Endothelial cell of umbilical vein (primary cell): ENCODE data around the gene G0S2. TPM values are rescaled to one million over a fixed set of nuclear protein-coding genes. Genes with fewer than 3 reads are reported as not detected.

Experiments used
- BruUV-seq: library from RNA; stranded (reverse); fragments of 400-500 nt; replicated peaks from 2 replicates; lab custom pipeline; 2021; lab: Mats Ljungman, UMichigan
- CTCF ChIA-PET: fragments of 300-600, 350-600 bp; sonication (Branson Sonifier 250); formaldehyde crosslinking; loops from one replicate; lab custom pipeline; 2021; ENCODE audit warnings: antibody characterized with exemption, inconsistent platforms; lab: Charles Lee
- POLR2A ChIA-PET: fragments of 300-600, 350-600 bp; sonication (Branson Sonifier 250); formaldehyde crosslinking; loops from one replicate; lab custom pipeline; 2021; ENCODE audit warnings: antibody characterized with exemption, inconsistent platforms; lab: Charles Lee
- DNase-seq: peaks from one replicate; pipeline ENCODE4 v3.0.0-alpha.2; 2011; ENCODE audit warnings: low read depth, low spot score
- FAIRE-seq: peaks from 2 replicates; lab custom pipeline; 2011; peaks lifted over from hg19 to GRCh38; lab: Jason Lieb, UNC
- H2AFZ ChIP-seq: 2 replicates; pipeline ENCODE4 v1.6.0; 2012; ENCODE audit warnings: low read depth, low read length, control low read depth, inconsistent platforms
- H3K27ac ChIP-seq: 2 replicates; pipeline ENCODE4 v1.5.1; 2011; ENCODE audit warnings: low read depth, mild to moderate bottlenecking, control low read depth, low read length, moderate library complexity; ENCODE audit not compliant: insufficient read depth
- H3K27me3 ChIP-seq, 2 experiments: 2 replicates each; pipeline versions ENCODE4 v1.6.0 to v1.6.1; 2011; ENCODE audit warnings: low read length in 2 of 2, mixed read lengths in 1 of 2; ENCODE audit not compliant: control insufficient read depth in 2 of 2, insufficient read depth in 2 of 2
- H3K36me3 ChIP-seq, 2 experiments: 2 replicates in 1 of 2; 3 replicates in 1 of 2; pipeline ENCODE4 v1.5.1; 2011; ENCODE audit warnings: low read length in 2 of 2, mild to moderate bottlenecking in 1 of 2, moderate library complexity in 1 of 2; ENCODE audit not compliant: control insufficient read depth in 2 of 2, insufficient read depth in 2 of 2; ENCODE audit errors: extremely low read depth in 1 of 2
- H3K4me1 ChIP-seq: 3 replicates; pipeline ENCODE4 v1.5.1; 2011; ENCODE audit warnings: mild to moderate bottlenecking, low read length; ENCODE audit not compliant: control insufficient read depth, insufficient read depth; ENCODE audit errors: extremely low read depth
- H3K4me2 ChIP-seq: 2 replicates; pipeline ENCODE4 v1.6.1; 2011; ENCODE audit warnings: low read length, control low read depth, mixed read lengths; ENCODE audit not compliant: insufficient read depth
- H3K4me3 ChIP-seq, 3 experiments: fragments of 200-600 bp in 1 of 3; sonication (generic), shearing (Covaris generic) in 1 of 3; replicated peaks in 1 of 3; 2 replicates each; pipeline ENCODE4 v1.5.1; 2011 to 2016; ENCODE audit warnings: control low read depth in 3 of 3, low read length in 3 of 3, mild to moderate bottlenecking in 2 of 3, inconsistent platforms in 1 of 3, low read depth in 1 of 3, moderate library complexity in 1 of 3; ENCODE audit not compliant: insufficient read depth in 1 of 3
- H3K79me2 ChIP-seq: 2 replicates; pipeline ENCODE4 v1.6.0; 2012; ENCODE audit warnings: low read length, inconsistent platforms; ENCODE audit not compliant: control insufficient read depth, insufficient read depth
- H3K9ac ChIP-seq: replicated peaks from 2 replicates; pipeline ENCODE3; 2011; ENCODE audit warnings: low read length, control low read depth; ENCODE audit not compliant: insufficient read depth; ENCODE audit errors: extremely low read depth
- H3K9me1 ChIP-seq: replicated peaks from 3 replicates; pipeline ENCODE4 v1.6.0; 2011; ENCODE audit warnings: mild to moderate bottlenecking, low read length; ENCODE audit not compliant: control insufficient read depth, insufficient read depth; ENCODE audit errors: extremely low read depth
- H3K9me3 ChIP-seq: replicated peaks from 2 replicates; pipeline ENCODE4 v1.5.1; 2012; ENCODE audit warnings: low read length, inconsistent platforms; ENCODE audit not compliant: control insufficient read depth, insufficient read depth
- H4K20me1 ChIP-seq: replicated peaks from 2 replicates; pipeline ENCODE3; 2011; ENCODE audit warnings: mild to moderate bottlenecking, low read length; ENCODE audit not compliant: control insufficient read depth, insufficient read depth; ENCODE audit errors: extremely low read depth
- FOS ChIP-seq: IDR thresholded peaks from 2 replicates; pipeline ENCODE4 v1.6.1; 2011; ENCODE audit warnings: mild to moderate bottlenecking, low read length, moderate library complexity, borderline replicate concordance; ENCODE audit not compliant: insufficient read depth
- GATA2 ChIP-seq: IDR thresholded peaks from 2 replicates; pipeline ENCODE4 v1.7.0; 2011; ENCODE audit warnings: low read depth, mild to moderate bottlenecking, moderate library complexity, mixed read lengths, low read length; ENCODE audit not compliant: insufficient read length, insufficient read depth
- MYC ChIP-seq: IDR thresholded peaks from one replicate; pipeline ENCODE4 v1.6.1; 2011; ENCODE audit warnings: mild to moderate bottlenecking, low read depth, low read length
- POLR2AphosphoS5 ChIP-seq: IDR thresholded peaks from 2 replicates; pipeline ENCODE4 v1.6.1; 2012; ENCODE audit warnings: low read depth, mild to moderate bottlenecking, control low read depth, low read length, moderate library complexity; ENCODE audit not compliant: insufficient read depth
- dilution Hi-C: fragments of 300-500 bp; cut with MboI; formaldehyde crosslinking; loops from one replicate; pipeline ENCODE4 v1.15.0; 2019; ENCODE audit warnings: low sequenced_read_pairs; ENCODE audit not compliant: extremely low pct_ligation_motif_present
- intact Hi-C: fragments of 100-400 bp; cut with micrococcal nuclease; formaldehyde crosslinking; loops from one replicate; pipeline ENCODE4 v1.10.0; 2022
- polyA plus RNA-seq, 4 experiments: library from polyadenylated mRNA; depleted of rRNA in 3 of 4; stranded (reverse) in 3 of 4; unstranded in 1 of 4; fragments of >200 nt; gene quantifications; 2 replicates each; pipeline versions ENCODE4 v1.2.1 to v1.2.3, GENCODE V29; 2011 to 2012; ENCODE audit warnings: missing spikeins in 1 of 4
- total RNA-seq: library from RNA; stranded (reverse); gene quantifications from 2 replicates; pipeline ENCODE4 v1.2.3, GENCODE V29; 2021
- TF ChIP-seq, protein P1 (sequence below), 2 donors: IDR thresholded peaks; 1 replicate in 1 of 2; 2 replicates in 1 of 2; pipeline ENCODE4 v1.5.1; 2011; ENCODE audit warnings: low read length in 2 of 2, mild to moderate bottlenecking in 2 of 2, moderate library complexity in 2 of 2, control low read depth in 1 of 2, inconsistent platforms in 1 of 2, low read depth in 1 of 2; ENCODE audit not compliant: insufficient read depth in 1 of 2; ENCODE audit errors: extremely low read depth in 1 of 2

Gene G0S2
- total and polyA plus RNA-seq, 2 donors (not counting 3 experiments of a cell fraction or from before 2014, with no cell fraction given), result 0.91 to 1.9 TPM

DNA sequence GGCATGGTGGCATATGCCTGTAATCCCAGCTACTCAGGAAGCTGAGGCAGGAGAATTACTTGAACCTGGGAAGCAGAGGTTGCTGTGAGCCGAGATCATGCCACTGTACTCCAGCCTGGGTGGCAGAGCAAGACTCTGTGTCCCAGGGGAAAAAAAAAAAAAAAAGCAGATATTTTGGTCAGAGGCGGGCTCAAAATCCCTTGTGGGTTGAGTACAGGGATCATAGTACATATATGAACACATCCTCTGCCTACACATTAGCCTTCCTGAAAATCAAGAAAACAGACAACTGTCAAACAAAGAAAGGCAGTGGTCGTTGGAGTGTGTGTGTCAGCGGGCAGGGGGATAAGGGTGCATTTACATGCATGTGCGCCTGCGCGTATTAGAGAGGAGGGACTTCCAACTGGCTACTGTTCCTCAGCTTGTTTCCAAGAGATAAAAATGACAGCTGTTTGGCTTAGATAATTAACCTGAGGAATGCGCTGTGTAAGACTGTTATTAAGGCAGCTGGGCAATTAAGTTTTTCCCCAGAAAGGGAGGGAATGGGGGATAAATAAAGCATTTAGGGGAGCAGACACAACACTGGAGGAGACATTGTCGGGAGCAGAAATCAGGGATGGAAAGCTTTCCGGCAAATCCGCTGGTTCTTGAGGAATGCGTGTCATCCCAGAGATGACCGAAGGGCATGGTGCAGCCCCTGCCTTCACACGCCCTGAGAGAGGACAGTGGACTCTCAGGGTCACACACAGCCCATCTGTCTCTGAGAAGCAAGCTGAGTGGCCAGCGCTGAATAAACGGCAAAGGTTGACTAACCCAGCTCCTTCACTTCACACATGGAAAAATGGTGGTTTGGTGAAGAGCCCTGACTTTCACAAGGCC lies 29.4 kb upstream of the G0S2 start:
- TF ChIP-seq FOS (no peak), MYC (no peak), GATA2 (no peak)
- dilution Hi-C loops (no loop called here), intact Hi-C loops (loop anchor here (5.0 kb wide), 1 partner anchor 46 kb away; no protein-coding TSS in a partner anchor)
- Histone ChIP-seq H3K79me2 (no peaks in the 10 kb centered on the region), H3K4me2 (no peak overlapping the region), H4K20me1 (no peaks in the 10 kb centered on the region), H3K27ac (no peak overlapping the region), H3K36me3 (no peaks in the 10 kb centered on the region), H2AFZ (no peak overlapping the region), H3K9me3 (no peaks in the 10 kb centered on the region), H3K9me1 (no peaks in the 10 kb centered on the region), H3K4me3 (no peak overlapping the region), H3K4me1 (peaks cover 29% of the 10 kb centered on the region), H3K9ac (no peak overlapping the region), H3K27me3 (no peaks in the 10 kb centered on the region)
- FAIRE-seq, result no peak
- ChIA-PET POLR2A (no interaction called here), CTCF (interaction anchor here (0.6 to 1.5 kb wide), 6 partner anchors 11 to 55 kb away, joined by 3 to 5 read pairs (median 3); no protein-coding TSS in a partner anchor)
- no peak for DNase-seq
- no TSS peak for BruUV-seq

GRCh38 chr1:209646558-209646957 lies 28.7 kb upstream of the G0S2 start:
- Histone ChIP-seq H3K4me3 (no peak overlapping the region), H3K4me2 (no peak overlapping the region), H3K9me1 (no peaks in the 10 kb centered on the region), H3K9me3 (no peaks in the 10 kb centered on the region), H3K36me3 (no peaks in the 10 kb centered on the region), H4K20me1 (no peaks in the 10 kb centered on the region), H3K27ac (no peak overlapping the region), H3K9ac (no peak overlapping the region), H3K27me3 (no peaks in the 10 kb centered on the region), H2AFZ (no peak overlapping the region), H3K4me1 (peaks cover 33% of the 10 kb centered on the region), H3K79me2 (no peaks in the 10 kb centered on the region)
- intact Hi-C loops (loop anchor here (5.0 kb wide), 1 partner anchor 46 kb away; no protein-coding TSS in a partner anchor), dilution Hi-C loops (no loop called here)
- no TSS peak for BruUV-seq
- POLR2A ChIA-PET, result no interaction called here
- CTCF ChIA-PET, result interaction anchor here (0.6 to 1.5 kb wide), 5 partner anchors 11 to 855 kb away, joined by 3 to 6 read pairs (median 3); no protein-coding TSS in a partner anchor
- no peak for FAIRE-seq
- TF ChIP-seq, protein P1, sequence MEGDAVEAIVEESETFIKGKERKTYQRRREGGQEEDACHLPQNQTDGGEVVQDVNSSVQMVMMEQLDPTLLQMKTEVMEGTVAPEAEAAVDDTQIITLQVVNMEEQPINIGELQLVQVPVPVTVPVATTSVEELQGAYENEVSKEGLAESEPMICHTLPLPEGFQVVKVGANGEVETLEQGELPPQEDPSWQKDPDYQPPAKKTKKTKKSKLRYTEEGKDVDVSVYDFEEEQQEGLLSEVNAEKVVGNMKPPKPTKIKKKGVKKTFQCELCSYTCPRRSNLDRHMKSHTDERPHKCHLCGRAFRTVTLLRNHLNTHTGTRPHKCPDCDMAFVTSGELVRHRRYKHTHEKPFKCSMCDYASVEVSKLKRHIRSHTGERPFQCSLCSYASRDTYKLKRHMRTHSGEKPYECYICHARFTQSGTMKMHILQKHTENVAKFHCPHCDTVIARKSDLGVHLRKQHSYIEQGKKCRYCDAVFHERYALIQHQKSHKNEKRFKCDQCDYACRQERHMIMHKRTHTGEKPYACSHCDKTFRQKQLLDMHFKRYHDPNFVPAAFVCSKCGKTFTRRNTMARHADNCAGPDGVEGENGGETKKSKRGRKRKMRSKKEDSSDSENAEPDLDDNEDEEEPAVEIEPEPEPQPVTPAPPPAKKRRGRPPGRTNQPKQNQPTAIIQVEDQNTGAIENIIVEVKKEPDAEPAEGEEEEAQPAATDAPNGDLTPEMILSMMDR (IDR thresholded peaks at IDR 0.05; ENCODE audit: extremely low read depth in 1 of 2, insufficient read depth in 1 of 2, low read depth in 1 of 2, low read length in 2 of 2), result peak in 1 of 2 donors; percentile 14
- no peak for TF ChIP-seq POLR2AphosphoS5
- no peak for DNase-seq
